Measurements from ENCODE around the gene MMP23B. TPM values are rescaled to one million over a fixed set of nuclear protein-coding genes. Genes with fewer than 3 reads are reported as not detected.

MMP23B gene
- total RNA-seq, 1 experiment from 2014 or later: 0.67 TPM

GRCh38 chr1:1602968-1603506 is 28.9 kb upstream of the MMP23B start:
- Histone ChIP-seq H3K27me3 (replicated peaks; ENCODE audit: insufficient read depth, low read depth, low read length, poor library complexity) (no peaks in the 10 kb centered on the region), H3K27ac (ENCODE audit: low read depth, low read length, poor library complexity, severe bottlenecking) (no peak overlapping the region), H3K4me1 (ENCODE audit: insufficient read depth, low read length, poor library complexity, severe bottlenecking) (no peaks in the 10 kb centered on the region), H3K9me3 (ENCODE audit: low read depth, low read length, poor library complexity, severe bottlenecking) (no peaks in the 10 kb centered on the region), H3K36me3 (ENCODE audit: insufficient read depth, low read length, poor library complexity, severe bottlenecking) (no peaks in the 10 kb centered on the region), H3K4me3 (ENCODE audit: low read depth, low read length, poor library complexity, severe bottlenecking) (no peak overlapping the region)
- BruUV-seq (replicated peaks): no TSS peak
- POLR2A ChIA-PET (ENCODE audit: low non-redundant PET): no interaction called here
- no peak for TF ChIP-seq EZH2 (IDR thresholded peaks at IDR 0.05; ENCODE audit: borderline replicate concordance, low read depth, low read length, poor library complexity, severe bottlenecking)
- TF ChIP-seq CTCF (conservative IDR thresholded peaks at IDR 0.05; ENCODE audit: low read depth, low read length): no peak
- no peak for DNase-seq (ENCODE audit: low spot score)
- intact Hi-C loops (cut with micrococcal nuclease; ENCODE audit: unreplicated experiment): no loop called here
- CTCF ChIA-PET: no interaction called here

- no peaks in the 10 kb centered on the region for H3K4me1 ChIP-seq (ENCODE audit: insufficient read depth, low read length, poor library complexity, severe bottlenecking)
- no TSS peak for BruUV-seq (replicated peaks)
- TF ChIP-seq EZH2 (IDR thresholded peaks at IDR 0.05; ENCODE audit: borderline replicate concordance, low read depth, low read length, poor library complexity, severe bottlenecking) (no peak), CTCF (conservative IDR thresholded peaks at IDR 0.05; ENCODE audit: low read depth, low read length) (no peak)
- ChIA-PET CTCF (no interaction called here), POLR2A (ENCODE audit: low non-redundant PET) (no interaction called here)
- H3K36me3 ChIP-seq (ENCODE audit: insufficient read depth, low read length, poor library complexity, severe bottlenecking): no peaks in the 10 kb centered on the region
- DNase-seq (ENCODE audit: low spot score): no peak
- no peak overlapping the region for H3K27ac ChIP-seq (ENCODE audit: low read depth, low read length, poor library complexity, severe bottlenecking)
- no peaks in the 10 kb centered on the region for H3K9me3 ChIP-seq (ENCODE audit: low read depth, low read length, poor library complexity, severe bottlenecking)
- intact Hi-C loops (cut with micrococcal nuclease; ENCODE audit: unreplicated experiment): no loop called here
- no peak overlapping the region for H3K4me3 ChIP-seq (ENCODE audit: low read depth, low read length, poor library complexity, severe bottlenecking)
- H3K27me3 ChIP-seq (replicated peaks; ENCODE audit: insufficient read depth, low read depth, low read length, poor library complexity): no peaks in the 10 kb centered on the region
These were observed 28.2 kb upstream of the MMP23B start for GRCh38 chr1:1603671-1604373.

- POLR2A ChIA-PET (ENCODE audit: low non-redundant PET): no interaction called here
- DNase-seq (ENCODE audit: low spot score): no peak
- TF ChIP-seq CTCF (conservative IDR thresholded peaks at IDR 0.05; ENCODE audit: low read depth, low read length) (no peak), EZH2 (IDR thresholded peaks at IDR 0.05; ENCODE audit: borderline replicate concordance, low read depth, low read length, poor library complexity, severe bottlenecking) (no peak)
These were observed 27.5 kb upstream of the MMP23B start for GRCh38 chr1:1604374-1605033.

More at GRCh38 chr1:1604374-1605033, 27.5 kb upstream of the MMP23B start:
- no peaks in the 10 kb centered on the region for H3K36me3 ChIP-seq (ENCODE audit: insufficient read depth, low read length, poor library complexity, severe bottlenecking)
- H3K27ac ChIP-seq (ENCODE audit: low read depth, low read length, poor library complexity, severe bottlenecking): no peak overlapping the region
- CTCF ChIA-PET: no interaction called here
- BruUV-seq (replicated peaks): no TSS peak
- no peak overlapping the region for H3K4me3 ChIP-seq (ENCODE audit: low read depth, low read length, poor library complexity, severe bottlenecking)
- no peaks in the 10 kb centered on the region for H3K9me3 ChIP-seq (ENCODE audit: low read depth, low read length, poor library complexity, severe bottlenecking)
- H3K4me1 ChIP-seq (ENCODE audit: insufficient read depth, low read length, poor library complexity, severe bottlenecking): no peaks in the 10 kb centered on the region
- intact Hi-C loops (cut with micrococcal nuclease; ENCODE audit: unreplicated experiment): no loop called here
- H3K27me3 ChIP-seq (replicated peaks; ENCODE audit: insufficient read depth, low read depth, low read length, poor library complexity): no peaks in the 10 kb centered on the region
